ENCODE measurements around the gene MAFB.

- TF ChIP-seq CTCF (IDR thresholded peaks at IDR 0.05) (no peak), POLR2A (IDR thresholded peaks at IDR 0.05) (no peak)
These were observed 2.7 kb upstream of the MAFB start for GRCh38 chr20:40691566-40692239.
